ENCODE data around the gene CBX2. TPM values are rescaled to one million over a fixed set of nuclear protein-coding genes. Genes with fewer than 3 reads are reported as not detected.
A peak's percentile ranks its signal among the peaks of the same experiment; 100 is the strongest.

The CBX2 gene
- total RNA-seq, 1 donor from 2014 or later, result 2.2 TPM

GRCh38 chr17:79826204-79826680, 48.3 kb downstream of the CBX2 start:
- DNase-seq (ENCODE audit: low spot score), result no peak

- DNase-seq (ENCODE audit: low spot score), result no peak
Measured at GRCh38 chr17:79826841-79827578, 49.1 kb downstream of the CBX2 start.

- no peak for DNase-seq (ENCODE audit: low spot score)
Measured at GRCh38 chr17:79829004-79829403, 51.1 kb downstream of the CBX2 start.

GRCh38 chr17:79829457-79829856, 51.5 kb downstream of the CBX2 start:
- no peak for DNase-seq (ENCODE audit: low spot score)

- no peak for DNase-seq (ENCODE audit: low spot score)
Measured at GRCh38 chr17:79830303-79830702, 52.4 kb downstream of the CBX2 start.

GRCh38 chr17:79830763-79831264, 52.9 kb downstream of the CBX2 start:
- no peak for DNase-seq (ENCODE audit: low spot score)

GRCh38 chr17:79831265-79832217, 53.6 kb downstream of the CBX2 start:
- DNase-seq (ENCODE audit: low spot score), result peak; percentile 43

- DNase-seq (ENCODE audit: low spot score), result peak; percentile 39
Measured at GRCh38 chr17:79832218-79833109, 54.5 kb downstream of the CBX2 start.

- no peak for DNase-seq (ENCODE audit: low spot score)
Measured at GRCh38 chr17:79833110-79833450, 55.1 kb downstream of the CBX2 start.

GRCh38 chr17:79833744-79834564, 56.0 kb downstream of the CBX2 start:
- no peak for DNase-seq (ENCODE audit: low spot score)

GRCh38 chr17:79834565-79835469, 56.9 kb downstream of the CBX2 start:
- no peak for DNase-seq (ENCODE audit: low spot score)

- DNase-seq (ENCODE audit: low spot score), result no peak
Measured at GRCh38 chr17:79835470-79835899, 57.5 kb downstream of the CBX2 start.

GRCh38 chr17:79835953-79836509, 58.1 kb downstream of the CBX2 start:
- no peak for DNase-seq (ENCODE audit: low spot score)

GRCh38 chr17:79836510-79836971, 58.6 kb downstream of the CBX2 start:
- no peak for DNase-seq (ENCODE audit: low spot score)

- peak; percentile 61 for DNase-seq (ENCODE audit: low spot score)
Measured at GRCh38 chr17:79836972-79837887, 59.3 kb downstream of the CBX2 start.
